Activated CD4-positive, CD25-positive, alpha-beta regulatory T cell treated with anti-CD3 and anti-CD28 coated beads, Interleukin-2, amount 50 U/mL, for 72 hours (primary cell): ENCODE data around the gene SYNE2.

Source experiments
- DNase-seq: peaks from one replicate; pipeline ENCODE4 v3.0.0; 2021

The SYNE2 gene

GRCh38 chr14:64233531-64234190 lies 380.9 kb downstream of the SYNE2 start:
- DNase-seq = no peak

DNA sequence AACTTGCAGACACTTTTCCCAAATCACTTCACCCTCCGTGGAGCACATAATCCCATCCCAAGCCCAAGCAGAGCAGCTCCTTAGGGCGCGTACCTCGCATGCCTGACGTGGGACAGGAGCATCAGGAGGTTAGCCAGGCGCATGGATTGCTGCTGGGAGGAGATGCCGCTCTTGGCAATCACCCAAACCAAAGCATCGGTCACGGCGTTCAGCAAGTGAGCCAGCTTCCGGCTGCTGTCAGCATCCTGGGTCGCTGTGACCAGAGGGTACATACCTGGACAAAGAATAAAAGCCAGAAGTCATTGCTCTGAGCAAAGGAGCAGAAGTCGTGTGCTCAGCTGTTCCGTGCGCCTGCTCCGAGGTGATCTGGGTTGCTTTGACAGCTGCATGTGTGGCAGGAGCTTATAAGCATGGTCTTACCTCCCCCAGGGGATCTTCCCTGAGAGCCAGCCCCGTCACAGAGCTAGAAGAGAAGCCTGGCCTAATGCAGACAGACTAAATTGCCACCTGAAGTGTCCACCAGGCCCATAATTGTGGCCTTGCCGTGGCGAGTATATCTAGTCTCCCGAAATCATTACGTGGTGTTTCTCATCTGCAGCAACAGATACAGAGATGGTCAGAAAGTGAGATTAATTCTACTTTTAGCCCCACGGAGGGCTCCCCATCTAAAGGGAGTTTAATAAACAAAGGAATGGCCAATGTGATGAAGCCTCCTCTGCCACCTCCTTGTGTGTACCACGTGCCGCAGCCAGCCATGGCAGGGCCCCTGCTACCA lies 382.3 kb downstream of the SYNE2 start:
- no peak for DNase-seq

DNA sequence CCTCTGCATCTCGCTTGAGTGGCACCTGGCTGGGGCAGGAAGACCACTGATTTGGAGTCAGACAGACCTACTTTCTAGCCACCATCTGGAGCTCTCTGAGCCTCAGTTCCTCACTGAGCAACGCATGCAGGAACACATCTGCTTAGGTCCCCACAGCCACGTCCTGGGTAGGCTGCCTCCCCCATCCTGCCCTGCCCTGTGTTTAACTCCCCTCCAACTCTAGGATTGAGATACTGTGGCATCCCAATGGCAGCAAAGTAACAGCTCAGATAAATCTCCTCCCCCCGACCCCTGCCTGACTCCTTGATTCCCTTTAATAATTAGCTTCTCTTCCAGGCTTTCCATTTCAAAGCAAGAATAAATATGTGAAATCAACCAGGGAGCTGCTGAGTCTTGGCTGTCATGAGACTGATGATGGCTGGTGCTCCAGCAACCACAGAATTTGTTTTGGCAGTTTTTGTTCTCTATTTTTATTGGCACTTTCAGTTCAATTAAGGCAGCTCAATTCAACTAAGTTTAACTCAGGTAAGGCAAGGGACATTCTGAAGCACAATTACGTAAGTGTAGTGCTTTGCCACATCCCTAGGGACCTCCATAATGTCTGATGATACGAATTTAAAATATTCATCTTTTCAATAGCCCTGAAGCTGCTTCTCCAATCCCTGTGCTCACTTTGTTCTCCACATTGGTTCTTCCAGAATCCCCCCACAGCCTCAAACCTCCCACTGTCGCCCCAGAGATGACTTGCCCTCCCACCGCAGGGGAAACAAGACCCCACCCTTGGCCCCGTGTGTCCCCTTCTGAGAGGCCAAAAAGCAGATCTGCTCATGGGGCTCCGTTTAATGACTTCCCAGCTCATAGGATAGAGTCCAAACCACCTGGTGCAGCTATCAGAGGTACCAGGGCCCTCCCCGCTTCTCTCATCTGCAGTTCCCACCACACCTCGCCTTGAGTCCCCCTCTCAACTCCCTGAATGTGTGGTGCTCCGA lies 383.1 kb downstream of the SYNE2 start:
- no peak for DNase-seq

- DNase-seq = no peak
Measured at GRCh38 chr14:64238049-64238448, 385.2 kb downstream of the SYNE2 start.

- no peak for DNase-seq
Measured at GRCh38 chr14:64238631-64239030, 385.8 kb downstream of the SYNE2 start.

GRCh38 chr14:64244279-64244678 lies 391.5 kb downstream of the SYNE2 start:
- DNase-seq = no peak

- no peak for DNase-seq
Measured at GRCh38 chr14:64245491-64245890, 392.7 kb downstream of the SYNE2 start.

DNA sequence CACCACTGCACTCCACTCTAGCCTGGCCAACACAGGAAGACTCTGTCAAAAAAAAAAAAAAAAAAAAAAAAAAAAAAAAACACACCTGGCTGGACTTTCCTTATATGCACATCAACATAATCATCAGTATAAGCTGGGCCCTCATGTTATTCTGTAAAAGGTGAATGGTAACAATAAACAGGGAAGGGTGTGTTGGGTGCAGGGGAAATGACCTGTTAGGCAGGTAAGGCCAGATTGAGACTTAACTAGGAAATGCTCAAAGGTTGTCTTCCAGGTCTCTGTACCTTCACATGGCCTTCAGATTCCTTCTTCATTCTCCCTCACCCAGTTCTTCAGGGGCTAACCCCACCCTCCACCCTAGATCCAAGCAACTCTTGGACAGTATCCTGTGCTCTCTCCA lies 393.9 kb downstream of the SYNE2 start:
- no peak for DNase-seq

GRCh38 chr14:64247195-64247594 lies 394.4 kb downstream of the SYNE2 start:
- DNase-seq = no peak

GRCh38 chr14:64248689-64249088 lies 395.9 kb downstream of the SYNE2 start:
- no peak for DNase-seq

DNA sequence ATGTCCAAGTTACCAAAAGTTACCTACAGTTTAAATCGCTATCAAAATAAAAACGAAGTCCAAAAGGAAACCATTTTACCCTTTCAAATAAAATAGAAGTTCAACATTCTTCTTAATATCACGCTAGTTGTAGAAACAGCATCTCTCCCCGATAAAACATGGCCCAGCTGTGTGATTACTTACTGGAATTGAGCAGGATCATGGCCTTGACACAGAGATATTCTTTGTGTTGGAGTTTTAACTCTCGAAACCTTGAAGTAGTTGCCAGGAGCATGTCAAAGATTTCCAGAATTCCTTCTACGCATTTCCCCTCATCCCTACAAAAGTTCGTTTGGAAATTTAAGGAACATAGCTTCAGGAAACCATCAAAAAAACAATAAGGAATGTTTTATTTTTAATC lies 396.6 kb downstream of the SYNE2 start:
- DNase-seq = no peak

DNA sequence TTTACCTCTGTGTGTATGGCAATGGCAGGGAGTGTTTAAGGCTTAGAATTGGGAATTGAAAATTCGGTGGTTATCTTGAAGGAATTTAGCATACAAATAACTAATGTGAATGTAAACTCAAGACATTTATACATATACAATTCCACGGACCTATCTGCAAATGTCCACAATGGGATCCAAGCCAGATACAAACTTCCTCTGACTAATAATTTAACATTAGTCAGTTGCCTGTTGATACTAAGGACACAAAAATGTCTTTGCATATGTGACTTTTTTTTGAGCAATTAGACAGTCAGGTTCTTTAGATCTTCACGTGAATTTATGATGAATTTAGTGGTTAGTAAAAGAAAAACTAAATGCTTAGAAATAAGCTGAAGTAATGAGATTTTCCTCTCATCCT lies 400.9 kb downstream of the SYNE2 start:
- no peak for DNase-seq

DNA sequence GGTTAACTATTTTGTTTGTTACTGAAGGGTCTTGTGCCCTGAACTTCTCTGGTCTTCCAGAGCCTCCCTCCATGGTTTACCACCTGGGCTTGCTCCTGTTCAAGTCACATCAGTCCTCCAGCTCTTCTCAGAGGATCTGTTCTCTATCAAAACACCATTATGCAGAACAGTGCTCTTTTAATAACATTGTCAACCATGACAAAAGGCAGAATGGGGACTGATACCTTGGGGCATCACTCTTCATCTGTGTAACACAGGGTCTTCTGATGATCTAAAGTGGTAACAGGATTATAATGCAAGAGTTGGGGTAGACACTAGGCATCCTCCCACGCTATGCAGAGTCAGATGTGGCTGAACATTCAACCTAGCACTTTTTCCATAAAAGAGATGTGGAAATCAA lies 403.0 kb downstream of the SYNE2 start:
- no peak for DNase-seq

DNA sequence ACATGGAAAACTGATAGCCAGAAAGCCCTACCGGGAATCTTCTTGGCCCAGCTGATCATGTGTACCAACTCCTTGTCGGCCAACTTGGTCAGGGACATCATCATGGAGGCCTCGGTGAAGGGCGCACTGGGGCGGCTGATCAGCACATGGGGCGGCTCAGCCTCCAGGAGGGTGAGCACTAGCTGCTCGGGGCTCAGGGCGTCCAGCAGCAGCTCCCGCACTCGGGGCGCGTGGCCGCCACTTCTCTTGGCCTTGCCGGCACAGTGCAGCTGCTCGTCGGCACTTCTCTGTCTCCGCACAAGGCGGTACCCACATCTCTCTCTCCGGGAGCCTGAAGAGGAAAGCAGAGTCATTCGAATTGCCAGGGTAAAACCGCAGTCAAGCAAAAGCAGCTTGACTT lies 407.6 kb downstream of the SYNE2 start:
- DNase-seq = no peak

DNA sequence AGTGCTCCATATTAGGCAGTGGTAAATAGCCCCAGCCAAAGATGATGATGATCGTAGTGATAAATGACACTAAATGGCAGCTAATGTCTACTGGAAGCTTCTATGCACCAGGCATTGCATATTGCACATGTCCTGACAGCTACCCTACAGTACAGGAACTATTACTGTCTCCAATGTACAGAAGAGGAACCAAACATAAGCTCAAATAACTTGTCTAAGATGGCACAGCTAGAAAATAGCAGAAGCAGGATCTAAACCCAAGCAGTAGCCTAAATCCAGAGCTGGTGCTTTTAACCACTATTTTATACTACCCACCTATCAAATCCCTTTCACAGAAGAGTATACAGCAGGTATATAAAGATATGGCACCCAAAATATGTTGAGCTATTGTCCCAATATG lies 412.4 kb downstream of the SYNE2 start:
- DNase-seq = no peak

GRCh38 chr14:64266239-64266638 lies 413.4 kb downstream of the SYNE2 start:
- no peak for DNase-seq

DNA sequence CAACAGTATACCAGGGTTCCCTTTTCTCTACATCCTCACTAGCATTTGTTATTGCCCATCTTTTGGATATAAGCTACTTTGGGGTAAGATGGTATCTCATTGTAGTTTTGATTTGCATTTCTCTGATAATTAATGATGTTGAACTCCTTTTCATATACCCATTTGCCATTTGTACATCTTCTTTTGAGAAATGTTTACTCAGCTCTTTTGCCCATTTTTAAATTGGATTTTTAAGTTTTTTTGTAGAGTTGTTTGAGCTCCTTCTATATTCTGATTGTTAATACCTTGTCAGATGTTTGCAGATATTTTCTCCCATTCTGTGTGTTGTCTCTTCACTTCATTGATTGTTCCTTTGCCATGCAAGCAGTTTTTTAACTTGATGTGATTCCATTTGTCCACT lies 419.2 kb downstream of the SYNE2 start:
- DNase-seq = no peak
